WTC11 (cell line): ENCODE measurements around the gene MCFD2. TPM values are rescaled to one million over a fixed set of nuclear protein-coding genes. Genes with fewer than 3 reads are reported as not detected.

Source experiments
- ATAC-seq: fragments of 200-7000 bp; cut with Tn5 transposase; 2 replicates; pipeline ENCODE4 v1.10.0; 2021; ENCODE audit warnings: mild to moderate bottlenecking, moderate library complexity
- CTCF ChIA-PET: fragments of 300-600 bp; sonication (Branson Sonifier 250); formaldehyde crosslinking; loops from one replicate; lab custom pipeline; 2021; ENCODE audit warnings: antibody characterized with exemption; lab: Charles Lee
- POLR2A ChIA-PET: fragments of 350-600 bp; sonication (Branson Sonifier 250); formaldehyde crosslinking; loops from one replicate; lab custom pipeline; 2021; ENCODE audit warnings: antibody characterized with exemption; lab: Charles Lee
- DNase-seq: peaks from one replicate; pipeline ENCODE4 v3.0.0; 2021; ENCODE audit warnings: low spot score
- H3K27ac Mint-ChIP-seq: 2 replicates; pipeline ENCODE4 v1.8.0; 2021; ENCODE audit warnings: mixed read lengths
- H3K27me3 Mint-ChIP-seq: 2 replicates; pipeline ENCODE4 v1.8.0; 2021; ENCODE audit warnings: low read depth, mild to moderate bottlenecking, moderate library complexity, mixed read lengths
- H3K36me3 Mint-ChIP-seq: 2 replicates; pipeline ENCODE4 v1.8.0; 2021; ENCODE audit warnings: mixed read lengths
- H3K4me1 Mint-ChIP-seq: 2 replicates; pipeline ENCODE4 v1.8.0; 2022; ENCODE audit warnings: mixed read lengths
- H3K4me3 Mint-ChIP-seq: 2 replicates; pipeline ENCODE4 v1.8.0; 2021; ENCODE audit warnings: mild to moderate bottlenecking, moderate library complexity, mixed read lengths
- H3K9me3 Mint-ChIP-seq: 2 replicates; pipeline ENCODE4 v1.8.0; 2021; ENCODE audit warnings: mixed read lengths
- AFF4 ChIP-seq: sonication (generic); formaldehyde crosslinking; IDR thresholded peaks from 2 replicates; pipeline ENCODE4 v1.8.1; 2023; ENCODE audit warnings: mild to moderate bottlenecking, missing genetic modification reagents, borderline replicate concordance
- ATF3 ChIP-seq: sonication (generic); formaldehyde crosslinking; conservative IDR thresholded peaks from 2 replicates; pipeline ENCODE4 v1.8.1; 2022; ENCODE audit warnings: mild to moderate bottlenecking, missing genetic modification reagents
- CREB1 ChIP-seq: sonication (generic); formaldehyde crosslinking; IDR thresholded peaks from 2 replicates; pipeline ENCODE4 v1.8.0; 2023; ENCODE audit warnings: mild to moderate bottlenecking, missing genetic modification reagents
- E2F1 ChIP-seq: sonication (generic); formaldehyde crosslinking; IDR thresholded peaks from 2 replicates; pipeline ENCODE4 v1.8.0; 2022; ENCODE audit warnings: mild to moderate bottlenecking, missing genetic modification reagents
- ERG ChIP-seq: fragments of 250-450 bp; sonication (Bioruptor Pico); IDR thresholded peaks from 2 replicates; pipeline ENCODE4 v1.8.0; 2021; ENCODE audit warnings: mild to moderate bottlenecking
- FOXP1 ChIP-seq: sonication (generic); formaldehyde crosslinking; IDR thresholded peaks from 2 replicates; pipeline ENCODE4 v1.8.0; 2022; ENCODE audit warnings: missing genetic modification reagents, mild to moderate bottlenecking, moderate library complexity, borderline replicate concordance
- GRHL2 ChIP-seq: fragments of 250-450 bp; sonication (Bioruptor Pico); IDR thresholded peaks from 2 replicates; pipeline ENCODE4 v1.8.0; 2022; ENCODE audit warnings: mild to moderate bottlenecking, moderate library complexity; ENCODE audit not compliant: insufficient replicate concordance, severe bottlenecking
- GTF2I ChIP-seq: fragments of 250-450 bp; sonication (Bioruptor Pico); conservative IDR thresholded peaks from 2 replicates; pipeline ENCODE4 v1.4.0; 2021; ENCODE audit warnings: mild to moderate bottlenecking
- KAT7 ChIP-seq: sonication (generic); formaldehyde crosslinking; IDR thresholded peaks from 2 replicates; pipeline ENCODE4 v1.8.1; 2023; ENCODE audit warnings: missing genetic modification reagents, mild to moderate bottlenecking, borderline replicate concordance
- MYBL2 ChIP-seq: sonication (generic); formaldehyde crosslinking; IDR thresholded peaks from 2 replicates; pipeline ENCODE4 v1.8.1; 2023; ENCODE audit warnings: mild to moderate bottlenecking, moderate library complexity, missing genetic modification reagents
- NFATC4 ChIP-seq: fragments of 250-450 bp; sonication (Bioruptor Pico); IDR thresholded peaks from 2 replicates; pipeline ENCODE4 v1.9.0; 2021; ENCODE audit warnings: mild to moderate bottlenecking
- NR3C1 ChIP-seq: sonication (generic); formaldehyde crosslinking; conservative IDR thresholded peaks from 2 replicates; pipeline ENCODE4 v1.8.1; 2023; ENCODE audit warnings: low read depth, mild to moderate bottlenecking, missing genetic modification reagents
- PREB ChIP-seq: sonication (generic); formaldehyde crosslinking; IDR thresholded peaks from 2 replicates; pipeline ENCODE4 v1.8.1; 2022; ENCODE audit warnings: mild to moderate bottlenecking, missing genetic modification reagents, moderate library complexity, borderline replicate concordance
- PRRX2 ChIP-seq: fragments of 250-450 bp; sonication (Bioruptor Pico); IDR thresholded peaks from 2 replicates; pipeline ENCODE4 v1.8.0; 2021; ENCODE audit warnings: mild to moderate bottlenecking
- SMAD3 ChIP-seq: sonication (generic); formaldehyde crosslinking; IDR thresholded peaks from 2 replicates; pipeline ENCODE4 v1.8.0; 2022; ENCODE audit warnings: missing genetic modification reagents, mild to moderate bottlenecking, borderline replicate concordance
- SMAD4 ChIP-seq: sonication (generic); formaldehyde crosslinking; IDR thresholded peaks from 2 replicates; pipeline ENCODE4 v1.8.0; 2022; ENCODE audit warnings: mild to moderate bottlenecking, missing genetic modification reagents
- TEAD1 ChIP-seq: sonication (generic); formaldehyde crosslinking; IDR thresholded peaks from 2 replicates; pipeline ENCODE4 v1.8.0; 2022; ENCODE audit warnings: mild to moderate bottlenecking, missing genetic modification reagents
- ZNF219 ChIP-seq: sonication (generic); formaldehyde crosslinking; IDR thresholded peaks from 2 replicates; pipeline ENCODE4 v1.8.0; 2023; ENCODE audit warnings: missing genetic modification reagents, mild to moderate bottlenecking, borderline replicate concordance
- ZNF423 ChIP-seq: fragments of 250-450 bp; sonication (Bioruptor Pico); IDR thresholded peaks from 2 replicates; pipeline ENCODE4 v2.1.2; 2022; ENCODE audit warnings: mild to moderate bottlenecking, moderate library complexity
- ZSCAN18 ChIP-seq: fragments of 250-450 bp; sonication (Bioruptor Pico); IDR thresholded peaks from 2 replicates; pipeline ENCODE4 v2.1.2; 2022; ENCODE audit warnings: mild to moderate bottlenecking, moderate library complexity
- total RNA-seq: library from RNA; stranded (reverse); gene quantifications from 3 replicates; pipeline ENCODE4 v1.2.3, GENCODE V29; 2021

MCFD2 gene
- total RNA-seq, 1 experiment from 2014 or later: 68.1 TPM

- peaks cover 31% of the 10 kb centered on the region for H3K27me3 Mint-ChIP-seq
- ChIA-PET POLR2A (no interaction called here), CTCF (interaction anchor here (0.6 to 1.1 kb wide), 3 partner anchors 24 to 145 kb away, joined by 3 to 4 read pairs (median 3); no protein-coding TSS in a partner anchor)
- H3K9me3 Mint-ChIP-seq: no peaks in the 10 kb centered on the region
- TF ChIP-seq ATF3 (CRISPR knock-in tag) (no peak), TEAD1 (CRISPR knock-in tag) (no peak), MYBL2 (CRISPR knock-in tag) (no peak), GTF2I (no peak), ZSCAN18 (CRISPR knock-in tag) (no peak)
- ATAC-seq: no peak
- H3K27ac Mint-ChIP-seq: no peak overlapping the region
- DNase-seq: no peak
- no peaks in the 10 kb centered on the region for H3K36me3 Mint-ChIP-seq
- peaks cover 30% of the 10 kb centered on the region for H3K4me1 Mint-ChIP-seq
- peak overlapping the region; percentile 89 for H3K4me3 Mint-ChIP-seq
These were observed 27.5 kb upstream of the MCFD2 start for GRCh38 chr2:46942891-46943626.

- Mint-ChIP-seq H3K4me3 (peak overlapping the region; percentile 89), H3K27ac (0 out of 2 replicates have a peak overlapping the region, but pooled peaks have one; percentile 88), H3K4me1 (peaks cover 30% of the 10 kb centered on the region), H3K27me3 (peaks cover 31% of the 10 kb centered on the region), H3K36me3 (no peaks in the 10 kb centered on the region), H3K9me3 (no peaks in the 10 kb centered on the region)
- ATAC-seq: peak; percentile 3
- DNase-seq: no peak
- CTCF ChIA-PET: interaction anchor here (0.6 to 0.9 kb wide), 2 partner anchors 101 to 146 kb away, joined by 3 read pairs; no protein-coding TSS in a partner anchor
- TF ChIP-seq ERG (no peak), PREB (no peak), CREB1 (CRISPR knock-in tag) (no peak), NR3C1 (CRISPR knock-in tag) (no peak), ZNF423 (CRISPR knock-in tag) (no peak), E2F1 (CRISPR knock-in tag) (no peak), PRRX2 (no peak), KAT7 (CRISPR knock-in tag) (no peak), ZNF219 (CRISPR knock-in tag) (no peak), NFATC4 (CRISPR knock-in tag) (no peak), AFF4 (CRISPR knock-in tag) (no peak), FOXP1 (CRISPR knock-in tag) (no peak), SMAD4 (CRISPR knock-in tag) (no peak), SMAD3 (no peak), GRHL2 (no peak)
- TF ChIP-seq, all 79 proteins: peak for 0
- POLR2A ChIA-PET: no interaction called here
These were observed 26.5 kb upstream of the MCFD2 start for GRCh38 chr2:46942143-46942526.
